Body of pancreas (tissue), 4 donors: ENCODE measurements around the gene PRMT7. TPM values are rescaled to one million over a fixed set of nuclear protein-coding genes. Genes with fewer than 3 reads are reported as not detected.

Experiments used
- ATAC-seq: fragments of 150-250 bp; one replicate; pipeline ENCODE4 v1.9.1; 2016
- DNase-seq, 4 donors: peaks; one replicate each; pipeline ENCODE4 v3.0.0-alpha.2; 2019
- H3K27ac ChIP-seq, 4 donors: fragments of 200-600 bp; sonication (generic); 1 replicate in 3 of 4; 2 replicates in 1 of 4; pipeline versions ENCODE4 v1.5.1 to v1.6.1; 2016 to 2019; ENCODE audit warnings: mild to moderate bottlenecking in 1 of 4, mixed read lengths in 1 of 4, moderate library complexity in 1 of 4
- H3K27me3 ChIP-seq, 2 donors: fragments of 200-600 bp; sonication (generic); one replicate each; pipeline ENCODE4 v1.6.0; 2016; ENCODE audit warnings: mild to moderate bottlenecking in 1 of 2
- H3K36me3 ChIP-seq, 2 donors: fragments of 200-600 bp; sonication (generic); replicated peaks in 1 of 2; 2 replicates each; pipeline ENCODE4 v1.5.1; 2016; ENCODE audit warnings: low read depth in 2 of 2; ENCODE audit not compliant: insufficient read depth in 1 of 2
- H3K4me1 ChIP-seq: fragments of 200-600 bp; sonication (generic); one replicate; pipeline ENCODE4 v1.6.0; 2016
- H3K4me3 ChIP-seq, 2 donors: fragments of 200-600 bp; sonication (generic); 1 replicate in 1 of 2; 2 replicates in 1 of 2; pipeline ENCODE4 v1.5.1; 2016 to 2019
- H3K9me3 ChIP-seq, 3 donors: fragments of 200-600 bp; sonication (generic); 1 replicate in 2 of 3; 2 replicates in 1 of 3; pipeline ENCODE4 v1.5.1; 2016
- CTCF ChIP-seq, 7 experiments: fragments of 450-650 bp in 4 of 7; fragments of 200-600 bp in 3 of 7; sonication (generic) in 3 of 7; IDR thresholded peaks; one replicate each; pipeline ENCODE4 v1.5.1; 2016 to 2019; ENCODE audit warnings: antibody characterized with exemption in 7 of 7
- POLR2A ChIP-seq, 3 donors: fragments of 450-650 bp; IDR thresholded peaks; one replicate each; pipeline ENCODE4 v1.6.1; 2016; ENCODE audit warnings: antibody characterized with exemption in 3 of 3, mild to moderate bottlenecking in 2 of 3
- WGBS, 2 donors: methylation state at CpG; one replicate each; pipeline ENCODE4 v1.1.5; 2017; 5-methylcytosine and 5-hydroxymethylcytosine counted together
- intact Hi-C: fragments of 100-400 bp; cut with DNase I; formaldehyde crosslinking; loops from one replicate; pipeline ENCODE4 v1.15.1; 2023
- total RNA-seq, 2 donors: library from RNA; depleted of rRNA; stranded (reverse); fragments of >200 nt; gene quantifications; one replicate each; pipeline ENCODE4 v1.1.0, GENCODE V29; 2016

Gene PRMT7
- total RNA-seq, 2 donors from 2014 or later = 27.4 to 35.8 TPM

DNA sequence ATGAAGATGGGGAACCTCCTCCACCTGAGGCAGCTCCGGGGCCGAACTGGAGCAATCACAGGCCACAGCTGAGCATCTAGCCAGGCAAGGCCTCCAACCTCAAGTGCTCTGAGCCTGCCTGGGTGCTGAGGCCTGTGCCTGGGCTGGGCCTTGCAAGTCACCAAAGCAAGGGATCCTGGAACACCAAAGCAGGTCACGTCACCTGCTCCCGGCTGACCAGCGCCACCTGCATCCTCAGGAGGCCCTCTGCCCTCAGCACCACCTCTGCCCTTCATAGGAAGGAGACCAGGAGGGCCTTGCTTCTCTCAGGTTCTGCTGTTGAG is 69.5 kb downstream of the PRMT7 start:
- WGBS, 2 donors = 82 to 100% methylated on average over 1 to 5 of the region's 5 CpGs
- Histone ChIP-seq H3K4me3 (no peak overlapping the region), H3K27me3 (no peaks in the 10 kb centered on the region), H3K36me3 (no peaks in the 10 kb centered on the region), H3K27ac (no peak overlapping the region), H3K9me3 (no peaks in the 10 kb centered on the region), H3K4me1 (no peaks in the 10 kb centered on the region)
- ATAC-seq (no peak), DNase-seq (no peak)
- intact Hi-C loops = no loop called here
- TF ChIP-seq POLR2A (IDR thresholded peaks at IDR 0.05) (no peak), CTCF (IDR thresholded peaks at IDR 0.05) (no peak)

GRCh38 chr16:68380676-68381362 is 70.0 kb downstream of the PRMT7 start:
- no peak for DNase-seq
- no peaks in the 10 kb centered on the region for H3K9me3 ChIP-seq

DNA sequence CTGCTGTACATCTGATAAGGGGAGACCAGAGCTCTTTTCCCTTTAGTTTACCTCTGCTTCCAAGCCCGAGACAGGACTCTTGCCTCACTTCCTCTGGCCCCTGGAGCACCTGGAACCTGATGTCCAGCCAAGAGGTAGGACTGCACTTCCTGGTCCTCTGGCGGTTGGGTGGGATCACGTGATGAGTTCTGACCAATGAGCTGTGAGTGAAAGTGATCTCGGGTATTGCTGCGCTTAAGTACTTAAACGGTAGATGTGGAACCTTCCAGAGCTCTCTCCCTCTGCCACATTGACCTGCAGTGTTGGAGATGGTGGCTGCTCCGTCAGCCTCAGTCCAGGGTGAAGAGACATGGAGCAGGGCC is 70.5 kb downstream of the PRMT7 start:
- Histone ChIP-seq H3K4me1 (no peaks in the 10 kb centered on the region), H3K4me3 (no peak overlapping the region), H3K9me3 (no peaks in the 10 kb centered on the region), H3K27me3 (no peaks in the 10 kb centered on the region), H3K27ac (no peak overlapping the region), H3K36me3 (no peaks in the 10 kb centered on the region)
- intact Hi-C loops = no loop called here
- ATAC-seq (no peak), DNase-seq (no peak)
- no peak for TF ChIP-seq CTCF (IDR thresholded peaks at IDR 0.05)
- no peak for TF ChIP-seq POLR2A (IDR thresholded peaks at IDR 0.05)
- WGBS, 2 donors = 79 to 82% methylated on average over 4 to 7 of the region's 7 CpGs

More at GRCh38 chr16:68380676-68381362, 70.0 kb downstream of the PRMT7 start:
- H3K27ac ChIP-seq = no peak overlapping the region
- no peaks in the 10 kb centered on the region for H3K27me3 ChIP-seq
- H3K4me3 ChIP-seq = no peak overlapping the region
- no peaks in the 10 kb centered on the region for H3K4me1 ChIP-seq
- intact Hi-C loops = no loop called here
- no peaks in the 10 kb centered on the region for H3K36me3 ChIP-seq
- 85% methylated on average over 10 of the region's 10 CpGs for WGBS, 2 donors
- no peak for TF ChIP-seq CTCF (IDR thresholded peaks at IDR 0.05)
- ATAC-seq = no peak

DNA sequence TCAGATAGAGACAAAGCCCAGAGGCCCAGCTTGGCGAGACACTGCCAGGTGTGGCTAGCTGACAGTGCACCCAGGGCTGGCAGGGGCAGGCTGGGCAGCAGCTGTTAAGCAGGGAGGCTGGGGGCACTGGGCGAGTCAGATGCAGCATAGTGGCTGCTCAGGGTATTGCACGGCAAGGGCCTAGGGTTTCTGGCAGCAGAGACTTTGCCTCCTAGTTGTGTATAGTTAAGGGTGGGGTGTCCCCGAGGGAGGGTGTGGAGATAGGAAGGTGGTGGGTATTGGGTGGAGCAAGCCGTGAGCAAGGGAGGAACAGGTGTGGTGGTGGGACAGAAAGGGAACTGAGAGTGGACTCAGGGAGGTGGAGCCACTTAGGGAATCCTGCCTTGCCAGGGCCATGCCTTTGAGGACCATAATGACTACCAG is 71.5 kb downstream of the PRMT7 start:
- no peak for DNase-seq
- H3K4me1 ChIP-seq = no peaks in the 10 kb centered on the region
- H3K36me3 ChIP-seq = no peaks in the 10 kb centered on the region
- WGBS, 2 donors = 59 to 71% methylated on average over 5 of the region's 5 CpGs
- H3K4me3 ChIP-seq = no peak overlapping the region
- no peak overlapping the region for H3K27ac ChIP-seq
- no peaks in the 10 kb centered on the region for H3K9me3 ChIP-seq
- ATAC-seq = no peak
- TF ChIP-seq POLR2A (IDR thresholded peaks at IDR 0.05) (no peak), CTCF (IDR thresholded peaks at IDR 0.05) (peak in 5 of 7 experiments; percentile 7 to 23 (median 18))
- H3K27me3 ChIP-seq = no peaks in the 10 kb centered on the region
- intact Hi-C loops = no loop called here

DNA sequence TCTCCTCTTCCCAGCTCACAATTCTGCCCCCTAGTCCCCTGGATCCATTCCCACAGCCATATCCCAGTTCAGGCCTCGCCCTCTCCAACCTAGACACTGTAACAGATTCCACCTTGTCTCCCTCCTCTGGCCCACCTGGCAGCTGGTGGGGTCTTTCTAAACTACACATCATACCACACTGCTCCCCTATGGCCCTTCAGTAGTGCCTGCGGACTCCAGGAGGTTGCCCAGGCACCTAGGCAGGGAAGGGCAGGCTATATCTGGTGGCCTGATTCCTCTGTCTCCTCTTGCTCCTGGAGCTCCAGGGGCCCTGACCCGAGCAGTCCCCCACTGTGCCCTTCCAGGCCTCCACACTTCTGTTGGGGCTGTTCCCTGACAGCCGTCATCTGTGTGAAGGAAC is 73.0 kb downstream of the PRMT7 start:
- Histone ChIP-seq H3K27me3 (no peaks in the 10 kb centered on the region), H3K4me1 (no peaks in the 10 kb centered on the region), H3K4me3 (no peak overlapping the region), H3K36me3 (no peaks in the 10 kb centered on the region), H3K9me3 (no peaks in the 10 kb centered on the region), H3K27ac (no peak overlapping the region)
- 89 to 92% methylated on average over 4 of the region's 4 CpGs for WGBS, 2 donors
- intact Hi-C loops = no loop called here
- ATAC-seq (no peak), DNase-seq (no peak)
- TF ChIP-seq POLR2A (IDR thresholded peaks at IDR 0.05) = no peak
- no peak for TF ChIP-seq CTCF (IDR thresholded peaks at IDR 0.05)
